A549 treated with GW870086 at 1 μM for 4 hours (cell line): ENCODE measurements around the gene RAPSN. TPM values are rescaled to one million over a fixed set of nuclear protein-coding genes. Genes with fewer than 3 reads are reported as not detected.

Experiments used
- total RNA-seq: library from RNA; stranded (reverse); fragments of 200-300 nt; extraction: Qiagen RNA extraction; gene quantifications from 5 replicates; pipeline ENCODE4 v1.2.3, GENCODE V29; 2022; ENCODE audit warnings: low read depth

Gene RAPSN
- 0.07 to 0.10 TPM in 2 of 5 replicates, not detected in the others for total RNA-seq

DNA sequence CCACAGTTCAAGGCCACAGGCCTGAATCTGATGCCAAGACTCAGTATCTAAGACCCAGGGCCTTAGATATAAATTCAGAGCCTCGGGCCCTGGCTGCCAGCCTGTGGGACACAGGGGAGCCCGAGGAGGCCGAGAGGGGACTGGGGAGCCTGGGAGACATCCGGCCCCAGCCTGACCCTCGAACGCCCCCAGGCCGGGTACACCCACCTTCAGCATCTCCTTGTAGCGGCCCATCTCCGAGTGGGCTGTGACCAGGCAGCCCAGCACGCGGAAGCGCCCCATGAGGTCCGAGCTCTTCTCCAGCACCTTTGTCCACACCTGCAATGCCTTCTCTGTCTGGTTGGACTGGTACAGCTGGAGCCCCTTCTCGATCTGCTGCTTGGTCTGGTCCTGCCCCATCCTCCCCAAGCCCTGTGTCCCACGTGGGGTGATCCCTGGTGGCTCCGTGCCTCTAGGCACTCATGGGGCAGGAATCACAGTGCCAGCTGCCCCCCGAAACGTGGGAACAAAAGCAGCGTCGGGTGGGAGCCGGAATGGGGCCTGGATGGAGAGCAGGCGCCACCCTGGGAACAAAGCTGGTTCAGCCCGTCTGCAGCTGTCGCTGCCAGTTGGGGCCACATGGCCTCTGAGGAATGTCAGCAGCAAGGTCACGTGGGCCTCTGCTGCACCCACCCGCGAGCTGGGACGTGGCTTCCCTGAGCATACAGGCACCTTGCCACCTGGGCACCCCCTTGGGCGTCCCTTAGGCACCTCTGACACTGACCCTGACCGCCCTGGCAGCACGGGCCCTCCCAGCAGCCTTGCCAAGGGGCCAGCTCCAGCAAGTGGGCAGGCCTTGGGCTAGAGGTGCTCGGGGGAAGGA, at the start of gene RAPSN:
RAPSN (minus strand) TSS at position 571 of the 862 bp plus-strand sequence; CDS start at position 399, 172 bp downstream.

DNA sequence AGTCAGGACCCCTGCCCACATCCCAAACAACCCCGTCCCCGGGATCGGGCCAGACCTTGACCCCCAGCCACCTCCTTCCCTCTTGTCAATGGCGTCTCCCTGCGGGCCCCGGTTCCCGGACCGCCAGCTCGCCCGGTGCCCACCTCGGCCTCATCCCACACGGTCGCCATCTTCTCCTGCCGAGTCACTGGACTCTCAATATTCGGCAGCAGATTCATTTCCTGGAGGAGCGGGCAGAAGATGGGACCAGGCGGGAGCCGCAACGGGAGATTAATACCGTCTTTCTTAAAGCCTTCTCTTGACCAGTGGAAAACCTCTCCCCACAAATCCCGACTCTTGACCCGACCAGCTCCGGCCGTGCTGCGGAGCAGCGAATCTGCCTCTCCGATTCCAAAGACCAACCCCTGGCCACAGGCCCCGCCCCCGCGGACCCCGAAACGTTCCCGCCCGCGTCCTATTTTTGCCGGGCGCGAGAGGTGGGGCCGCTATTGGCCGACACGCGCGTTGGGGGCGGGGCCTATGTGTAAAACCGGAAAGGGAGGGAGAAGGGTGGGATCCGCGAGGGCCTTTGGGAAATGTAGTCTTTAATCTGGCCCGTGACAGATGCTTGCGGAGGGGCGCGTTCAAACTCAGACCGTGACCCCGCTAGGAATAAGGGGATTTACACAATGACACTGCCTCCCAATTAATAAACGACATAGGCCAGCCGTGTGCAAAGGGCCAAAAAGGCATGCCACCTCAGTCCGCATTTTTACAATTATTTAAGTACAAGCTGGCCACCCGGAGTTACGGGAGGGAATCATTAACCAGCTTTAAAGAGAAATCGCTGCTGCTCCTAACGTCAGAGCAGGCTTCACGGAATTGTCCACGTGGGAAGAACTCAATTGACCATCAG, 22.6 kb downstream of the RAPSN start, which contains the start of gene PSMC3:
PSMC3 (minus strand) TSS at position 378 of the 895 bp plus-strand sequence; CDS start at position 218, 160 bp downstream.

DNA sequence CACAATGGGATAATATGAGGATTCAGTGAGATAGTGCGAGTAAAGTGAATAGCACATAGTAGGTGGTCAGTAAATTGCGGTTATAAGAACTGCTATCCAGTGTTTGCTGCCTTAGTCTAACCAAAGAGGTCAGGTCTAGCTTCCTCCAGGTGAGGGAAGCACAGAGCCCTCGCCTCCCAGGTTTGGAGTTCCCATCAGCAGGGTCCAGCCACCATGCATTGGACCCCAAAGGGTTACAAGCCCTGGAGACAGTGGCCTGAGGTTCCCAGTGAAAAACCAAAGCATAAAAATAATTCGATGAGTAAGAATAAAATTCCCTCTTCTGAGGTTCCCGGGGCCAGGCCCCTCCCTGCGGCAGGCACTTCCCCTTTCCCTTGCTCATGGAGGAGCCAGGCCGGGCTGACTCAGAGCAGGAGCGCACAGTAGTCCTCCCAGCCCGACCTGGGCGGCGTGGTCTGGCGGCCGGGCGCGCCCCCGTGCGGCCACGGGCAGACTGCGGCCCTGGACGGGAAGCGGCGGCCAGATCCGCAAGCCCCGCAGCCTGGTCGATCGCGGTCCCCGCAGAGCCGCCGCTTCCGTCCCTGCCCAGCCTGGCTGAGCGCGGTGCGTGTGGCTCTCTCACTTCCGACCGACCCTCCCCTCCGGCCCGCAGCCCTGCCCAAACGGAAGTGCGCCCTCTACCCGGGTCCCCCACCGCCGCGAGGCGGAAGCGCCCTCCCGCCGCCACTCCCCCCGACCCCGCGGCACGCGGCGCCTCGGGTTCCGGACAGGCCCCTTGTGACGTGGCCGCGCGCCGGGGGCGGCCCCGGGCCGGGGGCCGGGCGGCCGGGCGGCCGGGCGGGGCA, 41.0 kb downstream of the RAPSN start, which contains the start of gene SLC39A13:
SLC39A13 (plus strand) TSS at position 845 of the 845 bp plus-strand sequence. CDS start 1,505 bp downstream, outside the sequence.

Other genes with a start within 250 kb of the RAPSN start
- gene DDB2, start 234.2 kb downstream of the RAPSN start, total RNA-seq: 76.4 to 93.2 TPM (median 83.3 TPM) in 5 replicates
- 21.5 to 31.5 TPM (median 22.8 TPM) in 5 replicates for gene ACP2, start 200.3 kb downstream of the RAPSN start, total RNA-seq
- 7.0 to 14.2 TPM (median 12.7 TPM) in 5 replicates for gene NR1H3, start 191.1 kb downstream of the RAPSN start, total RNA-seq
- 18.5 to 24.3 TPM (median 21.0 TPM) in 5 replicates for gene MADD, start 179.0 kb downstream of the RAPSN start, total RNA-seq
- gene MYBPC3, start 96.4 kb downstream of the RAPSN start, total RNA-seq: 0.02 to 0.10 TPM (median 0.06 TPM) in 5 replicates
- 0.15 TPM in 1 of 5 replicates, not detected in the others for gene SPI1, start 70.6 kb downstream of the RAPSN start, total RNA-seq
- 49.5 to 58.9 TPM (median 53.1 TPM) in 5 replicates for gene SLC39A13, start 40.5 kb downstream of the RAPSN start, total RNA-seq
- gene PSMC3, start 22.7 kb downstream of the RAPSN start, total RNA-seq: 180 to 224 TPM (median 193 TPM) in 5 replicates
- gene CELF1, start 104.0 kb upstream of the RAPSN start, total RNA-seq: 41.4 to 50.5 TPM (median 49.2 TPM) in 5 replicates
- 63.3 to 79.2 TPM (median 76.2 TPM) in 5 replicates for gene PTPMT1, start 116.5 kb upstream of the RAPSN start, total RNA-seq
- gene KBTBD4, start 129.8 kb upstream of the RAPSN start, total RNA-seq: 17.4 to 19.9 TPM (median 18.5 TPM) in 5 replicates
- gene NDUFS3, start 129.9 kb upstream of the RAPSN start, total RNA-seq: 111 to 148 TPM (median 135 TPM) in 5 replicates
- gene FAM180B, start 137.5 kb upstream of the RAPSN start, total RNA-seq: not detected in 5 replicates
- 0.07 to 0.09 TPM in 2 of 5 replicates, not detected in the others for gene C1QTNF4, start 145.3 kb upstream of the RAPSN start, total RNA-seq
- 114 to 158 TPM (median 142 TPM) in 5 replicates for gene MTCH2, start 193.4 kb upstream of the RAPSN start, total RNA-seq